K562 (cell line): ENCODE data around the gene ENTPD3. TPM values are rescaled to one million over a fixed set of nuclear protein-coding genes. Genes with fewer than 3 reads are reported as not detected.

Experiments used
- BACH1 ChIP-seq: fragments of 200-800 bp; sonication (Bioruptor generic); IDR thresholded peaks from 2 replicates; pipeline ENCODE4 v1.6.1; 2016; ENCODE audit warnings: missing genetic modification characterization, missing compliant biosample characterization
- BCL6 ChIP-seq: fragments of 250-450 bp; sonication (Bioruptor Pico); IDR thresholded peaks from 2 replicates; pipeline ENCODE4 v1.4.0; 2020
- ELF1 ChIP-seq: fragments of 200-800 bp; sonication (Bioruptor generic); IDR thresholded peaks from 2 replicates; pipeline ENCODE4 v1.6.1; 2016; ENCODE audit warnings: missing genetic modification characterization, missing compliant biosample characterization
- GTF2A2 ChIP-seq: IDR thresholded peaks from 2 replicates; pipeline ENCODE4 v1.6.1; 2016; ENCODE audit warnings: mild to moderate bottlenecking, missing genetic modification characterization, missing compliant biosample characterization
- HNRNPUL1 ChIP-seq: fragments of 200-400 bp; formaldehyde crosslinking; IDR thresholded peaks from 2 replicates; pipeline ENCODE4 v1.6.1; 2017; ENCODE audit warnings: low read length
- KAT8 ChIP-seq: fragments of 450-650 bp; IDR thresholded peaks from 2 replicates; pipeline ENCODE4 v1.6.1; 2016; ENCODE audit warnings: low read depth, mild to moderate bottlenecking
- LCOR ChIP-seq: sonication (generic); formaldehyde crosslinking; IDR thresholded peaks from 2 replicates; pipeline ENCODE4 v1.8.0; 2022; ENCODE audit warnings: mild to moderate bottlenecking, missing genetic modification reagents
- MBD2 ChIP-seq: sonication (generic); IDR thresholded peaks from 2 replicates; pipeline ENCODE4 v1.6.1; 2016; ENCODE audit warnings: low read depth, borderline replicate concordance
- MITF ChIP-seq: IDR thresholded peaks from 2 replicates; pipeline ENCODE4 v1.6.1; 2014; ENCODE audit warnings: antibody characterized with exemption
- PBX2 ChIP-seq, 2 experiments: IDR thresholded peaks in 1 of 2; conservative IDR thresholded peaks in 1 of 2; 2 replicates each; pipeline ENCODE4 v1.6.1; 2016; ENCODE audit warnings: low read depth in 2 of 2, mild to moderate bottlenecking in 1 of 2, missing compliant biosample characterization in 1 of 2, missing genetic modification characterization in 1 of 2, moderate library complexity in 1 of 2
- SIN3A ChIP-seq, 2 experiments: fragments of 150-350 bp in 1 of 2; IDR thresholded peaks; 2 replicates each; pipeline ENCODE4 v1.6.1; 2011 to 2016; ENCODE audit warnings: borderline replicate concordance in 2 of 2, low read depth in 2 of 2, low read length in 2 of 2, mild to moderate bottlenecking in 2 of 2, moderate library complexity in 2 of 2; ENCODE audit not compliant: control insufficient read depth in 1 of 2
- USF2 ChIP-seq: sonication (generic); formaldehyde crosslinking; IDR thresholded peaks from 2 replicates; pipeline ENCODE4 v1.5.0; 2020; ENCODE audit warnings: missing genetic modification reagents
- ZBTB40 ChIP-seq, 2 experiments: fragments of 450-650 bp in 1 of 2; sonication (generic) in 1 of 2; formaldehyde crosslinking in 1 of 2; IDR thresholded peaks; 2 replicates each; pipeline versions ENCODE4 v1.7.1 to v1.9.0; 2016 to 2022; ENCODE audit warnings: inconsistent platforms in 1 of 2, mild to moderate bottlenecking in 1 of 2, missing genetic modification reagents in 1 of 2
- ZNF436 ChIP-seq: fragments of 250-450, 450-650 bp; sonication (Bioruptor Pico); formaldehyde crosslinking; IDR thresholded peaks from 2 replicates; pipeline ENCODE4 v1.7.0; 2020; ENCODE audit warnings: mild to moderate bottlenecking
- polyA plus RNA-seq, 8 experiments: library from polyadenylated mRNA; depleted of rRNA in 4 of 8; stranded (reverse) in 5 of 8; unstranded in 3 of 8; fragments of >200 nt; fragmentation: Nextera tagmentation in 2 of 8; fragmentation: Illumina TruSeq in 1 of 8; extraction: Ambion mirVana in 2 of 8; extraction: Trizol in 1 of 8; gene quantifications; 2 replicates each; pipeline versions ENCODE4 v1.2.1 to v1.2.3, GENCODE V29; 2011 to 2014; ENCODE audit warnings: inconsistent platforms in 1 of 8, missing spikeins in 1 of 8
- total RNA-seq, 7 experiments: library from RNA; depleted of rRNA in 6 of 7; stranded (reverse); fragments of >200 nt in 6 of 7; fragmentation: Illumina TruSeq in 2 of 7; extraction: Trizol in 2 of 7; gene quantifications; 2 replicates each; pipeline versions ENCODE4 v1.2.1 to v1.2.3, GENCODE V29; 2011 to 2021; ENCODE audit warnings: low replicate concordance in 1 of 7

Gene ENTPD3
- total and polyA plus RNA-seq, 9 of the 15 experiments (the other 6 are each of a cell fraction or from before 2014, with no cell fraction given): 0.23 to 2.1 (median 0.58) TPM

GRCh38 chr3:40452562-40452875, 65.5 kb downstream of the ENTPD3 start (continued):
- TF ChIP-seq MITF (0 out of 2 replicates have a peak, but pooled peaks have one; percentile 39), ZNF436 (CRISPR knock-in tag) (no peak), BACH1 (tag) (no peak; the same call in 1 of the 2 replicates), GTF2A2 (tag) (no peak), MBD2 (no peak), KAT8 (no peak), ELF1 (tag) (no peak), PBX2 (CRISPR knock-in tag; IDR thresholded peaks at IDR 0.05; ENCODE audit: low read depth) (no peak), PBX2 (tag; conservative IDR thresholded peaks at IDR 0.05; ENCODE audit: low read depth) (no peak), LCOR (CRISPR knock-in tag) (no peak), SIN3A (IDR thresholded peaks at IDR 0.05; ENCODE audit: borderline replicate concordance in 2 of 2, control insufficient read depth in 1 of 2, low read depth in 2 of 2, low read length in 2 of 2) (peak in 1 of 2 experiments; percentile 60; a peak in 1 of 4 replicates), HNRNPUL1 (no peak), BCL6 (CRISPR knock-in tag) (no peak), ZBTB40 (IDR thresholded peaks at IDR 0.05) (no peak), ZBTB40 (CRISPR knock-in tag; IDR thresholded peaks at IDR 0.05) (no peak), USF2 (CRISPR knock-in tag) (no peak; the same call in 1 of the 2 replicates)
